GM12891 (cell line): ENCODE data around the gene AFAP1.

ENCODE experiments used
- PAX5 ChIP-seq: IDR thresholded peaks from 2 replicates; pipeline ENCODE4 v1.6.1; 2011; ENCODE audit warnings: low read length, moderate library complexity, mild to moderate bottlenecking; ENCODE audit not compliant: insufficient read depth, severe bottlenecking
- POLR2A ChIP-seq: IDR thresholded peaks from 2 replicates; pipeline ENCODE4 v1.6.1; 2011; ENCODE audit warnings: low read depth, low read length, control low read depth
- POLR2AphosphoS5 ChIP-seq: IDR thresholded peaks from 2 replicates; pipeline ENCODE4 v1.6.1; 2011; ENCODE audit warnings: low read depth, low read length, control low read depth
- POU2F2 ChIP-seq: IDR thresholded peaks from 2 replicates; pipeline ENCODE4 v1.6.1; 2011; ENCODE audit warnings: low read depth, mild to moderate bottlenecking, control low read depth, low read length, moderate library complexity
- SPI1 ChIP-seq: IDR thresholded peaks from 2 replicates; pipeline ENCODE4 v1.6.1; 2011; ENCODE audit warnings: low read depth, low read length, control low read depth
- TAF1 ChIP-seq: IDR thresholded peaks from 2 replicates; pipeline ENCODE4 v1.6.1; 2011; ENCODE audit warnings: low read depth, low read length, control low read depth

- TF ChIP-seq POLR2A: no peak
- no peak for TF ChIP-seq POLR2AphosphoS5
- no peak for TF ChIP-seq TAF1
- TF ChIP-seq SPI1: no peak
- TF ChIP-seq POU2F2: no peak
- TF ChIP-seq PAX5: no peak
Observed at GRCh38 chr4:7746351-7747061, 193.2 kb downstream of the AFAP1 start.
